ENCODE measurements around the gene RAMP1. TPM values are rescaled to one million over a fixed set of nuclear protein-coding genes. Genes with fewer than 3 reads are reported as not detected.
A peak's percentile ranks its signal among the peaks of the same experiment; 100 is the strongest.

The RAMP1 gene
- total RNA-seq, 1 donor from 2014 or later: 105 TPM

DNA sequence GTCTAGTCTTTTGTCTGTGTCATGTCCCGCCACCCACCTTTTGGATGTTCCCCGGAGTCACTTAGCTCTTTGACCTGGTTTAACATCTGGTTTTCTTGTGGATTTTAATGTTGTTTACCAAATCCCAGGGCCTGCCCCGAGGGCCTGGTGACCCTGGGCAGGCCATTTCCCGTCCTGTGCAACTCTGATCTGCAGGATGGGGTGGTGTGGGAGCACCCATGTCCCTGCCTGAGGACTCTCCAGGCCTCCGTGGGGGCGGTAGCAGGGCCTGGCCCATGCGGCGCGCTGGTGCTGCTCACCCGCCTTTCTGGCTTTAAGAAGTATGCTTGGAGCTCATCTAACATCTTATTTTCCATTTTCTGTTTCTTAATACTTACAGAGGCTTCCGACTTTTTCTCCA is 10.7 kb downstream of the RAMP1 start:
- Mint-ChIP-seq H3K9me3 (ENCODE audit: low read depth) (no peaks in the 10 kb centered on the region), H3K36me3 (ENCODE audit: insufficient read depth) (peaks cover 4% of the 10 kb centered on the region), H3K27ac (no peak overlapping the region), H3K27me3 (no peaks in the 10 kb centered on the region), H3K4me3 (ENCODE audit: low read depth) (no peak overlapping the region), H3K4me1 (ENCODE audit: low read depth) (peaks cover 12% of the 10 kb centered on the region)
- no peak for DNase-seq (ENCODE audit: low spot score, unreplicated experiment)
- TF ChIP-seq, protein P1, sequence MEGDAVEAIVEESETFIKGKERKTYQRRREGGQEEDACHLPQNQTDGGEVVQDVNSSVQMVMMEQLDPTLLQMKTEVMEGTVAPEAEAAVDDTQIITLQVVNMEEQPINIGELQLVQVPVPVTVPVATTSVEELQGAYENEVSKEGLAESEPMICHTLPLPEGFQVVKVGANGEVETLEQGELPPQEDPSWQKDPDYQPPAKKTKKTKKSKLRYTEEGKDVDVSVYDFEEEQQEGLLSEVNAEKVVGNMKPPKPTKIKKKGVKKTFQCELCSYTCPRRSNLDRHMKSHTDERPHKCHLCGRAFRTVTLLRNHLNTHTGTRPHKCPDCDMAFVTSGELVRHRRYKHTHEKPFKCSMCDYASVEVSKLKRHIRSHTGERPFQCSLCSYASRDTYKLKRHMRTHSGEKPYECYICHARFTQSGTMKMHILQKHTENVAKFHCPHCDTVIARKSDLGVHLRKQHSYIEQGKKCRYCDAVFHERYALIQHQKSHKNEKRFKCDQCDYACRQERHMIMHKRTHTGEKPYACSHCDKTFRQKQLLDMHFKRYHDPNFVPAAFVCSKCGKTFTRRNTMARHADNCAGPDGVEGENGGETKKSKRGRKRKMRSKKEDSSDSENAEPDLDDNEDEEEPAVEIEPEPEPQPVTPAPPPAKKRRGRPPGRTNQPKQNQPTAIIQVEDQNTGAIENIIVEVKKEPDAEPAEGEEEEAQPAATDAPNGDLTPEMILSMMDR (IDR thresholded peaks at IDR 0.05; ENCODE audit: unreplicated experiment): no peak

DNA sequence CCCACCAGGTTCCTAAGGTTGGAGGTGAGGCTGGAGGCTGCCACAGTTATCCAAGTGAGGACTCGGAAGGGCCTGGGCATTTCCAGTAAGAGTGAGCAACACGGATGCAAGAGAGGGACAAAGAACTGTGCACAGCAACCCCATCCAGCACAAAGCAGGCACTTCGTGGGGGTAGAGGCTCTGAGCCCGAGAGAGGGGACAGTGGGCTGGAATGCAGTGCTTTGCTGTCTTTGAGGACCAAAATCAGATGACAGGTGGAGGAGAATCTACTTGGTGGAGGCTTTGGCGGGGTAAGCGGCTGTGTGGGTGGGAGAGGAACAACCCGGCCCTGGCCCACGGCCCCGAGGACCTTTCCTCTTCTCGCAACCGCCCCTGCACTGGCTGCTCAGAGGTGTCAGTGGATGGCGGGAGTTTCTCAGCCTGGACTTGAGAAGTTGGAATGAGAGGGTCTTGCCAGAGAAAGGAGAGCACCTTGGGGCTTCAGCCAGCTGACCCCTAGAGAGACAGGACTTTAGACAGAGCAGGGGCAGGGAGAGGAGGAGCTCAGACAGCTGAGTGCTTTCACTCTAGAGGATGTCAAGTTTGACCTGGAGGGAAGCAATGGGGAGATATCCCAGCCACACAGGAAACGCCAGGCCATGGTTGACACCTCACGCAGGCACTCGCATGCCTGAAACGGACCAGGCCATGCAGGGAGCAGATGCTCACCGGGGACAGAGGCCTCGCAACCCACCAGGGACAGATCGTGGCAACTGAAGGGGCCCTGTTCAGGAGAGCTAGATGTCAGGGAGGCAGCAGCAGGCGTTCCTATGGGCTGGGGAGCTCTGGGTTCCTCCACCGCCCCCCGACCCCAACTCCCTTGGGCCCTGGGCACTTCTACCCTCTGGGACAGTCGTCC is 11.6 kb downstream of the RAMP1 start:
- Mint-ChIP-seq H3K27me3 (no peaks in the 10 kb centered on the region), H3K27ac (peak overlapping the region; percentile 31), H3K4me3 (ENCODE audit: low read depth) (no peak overlapping the region), H3K36me3 (ENCODE audit: insufficient read depth) (peaks cover 4% of the 10 kb centered on the region), H3K4me1 (ENCODE audit: low read depth) (peaks cover 8% of the 10 kb centered on the region), H3K9me3 (ENCODE audit: low read depth) (no peaks in the 10 kb centered on the region)
- TF ChIP-seq, protein P1 (IDR thresholded peaks at IDR 0.05; ENCODE audit: unreplicated experiment): no peak
- DNase-seq (ENCODE audit: low spot score, unreplicated experiment): no peak

DNA sequence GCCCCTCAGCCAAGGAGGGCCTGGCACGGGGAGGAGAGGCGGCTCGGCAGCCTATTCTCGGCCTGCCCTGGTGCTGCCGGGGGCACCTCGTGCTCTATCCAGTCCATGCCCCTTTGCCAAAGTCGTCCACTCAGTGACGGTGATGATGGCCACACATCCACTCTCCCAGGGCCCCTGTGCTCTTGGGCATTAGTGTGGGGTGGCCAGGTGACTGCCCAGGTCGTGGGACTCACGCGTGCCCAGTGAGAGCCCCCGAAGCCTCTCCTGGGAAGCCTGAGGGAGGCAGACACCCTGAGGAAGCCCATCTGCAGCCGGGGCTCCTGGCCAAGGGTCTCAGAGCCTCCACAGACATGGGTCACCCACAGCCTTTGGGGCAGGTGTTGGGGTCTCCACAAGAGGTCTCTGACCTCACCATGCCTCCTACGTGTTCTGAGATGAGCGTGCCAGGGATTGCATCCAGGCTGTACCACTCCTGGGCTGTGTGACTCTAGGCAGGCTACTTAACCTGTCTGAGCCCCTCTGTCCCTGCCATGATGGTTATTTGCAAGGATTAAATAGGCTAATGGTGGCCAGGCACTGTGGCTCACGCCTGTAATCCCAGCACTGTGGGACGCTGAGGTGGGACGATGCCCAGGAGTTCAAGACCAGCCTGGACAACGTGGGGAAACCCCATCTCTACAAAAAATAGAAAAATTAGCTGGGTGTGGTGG is 12.9 kb downstream of the RAMP1 start:
- Mint-ChIP-seq H3K27me3 (no peaks in the 10 kb centered on the region), H3K4me3 (ENCODE audit: low read depth) (no peak overlapping the region), H3K4me1 (ENCODE audit: low read depth) (peaks cover 2% of the 10 kb centered on the region), H3K9me3 (ENCODE audit: low read depth) (no peaks in the 10 kb centered on the region), H3K27ac (no peak overlapping the region), H3K36me3 (ENCODE audit: insufficient read depth) (peaks cover 4% of the 10 kb centered on the region)
- TF ChIP-seq, protein P1 (IDR thresholded peaks at IDR 0.05; ENCODE audit: unreplicated experiment): no peak
- no peak for DNase-seq (ENCODE audit: low spot score, unreplicated experiment)

DNA sequence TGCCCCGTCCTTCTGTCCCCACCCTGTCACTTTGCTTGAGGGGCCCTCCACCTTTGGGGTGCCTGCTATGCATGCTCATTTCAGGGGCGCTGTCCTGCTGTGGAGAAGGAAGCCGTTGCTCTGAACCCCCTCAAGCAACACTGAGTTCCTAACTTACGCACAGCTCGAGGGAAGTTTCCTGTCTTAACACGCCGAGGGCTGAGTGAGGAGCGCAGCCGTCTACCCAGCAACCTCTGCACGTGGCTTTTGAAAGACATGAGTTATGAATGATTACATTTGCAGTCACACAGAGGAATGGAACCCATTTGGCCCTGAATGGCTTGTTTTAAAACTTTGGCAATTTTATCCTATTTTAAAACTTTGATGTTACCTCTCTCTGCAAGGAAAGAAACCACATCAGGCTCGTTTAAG is 14.0 kb downstream of the RAMP1 start:
- Mint-ChIP-seq H3K4me3 (ENCODE audit: low read depth) (no peak overlapping the region), H3K27ac (no peak overlapping the region)

More for the DNA sequence above, 14.0 kb downstream of the RAMP1 start:
- DNase-seq (ENCODE audit: low spot score, unreplicated experiment): no peak
- H3K27me3 Mint-ChIP-seq: no peaks in the 10 kb centered on the region
- no peaks in the 10 kb centered on the region for H3K9me3 Mint-ChIP-seq (ENCODE audit: low read depth)
- peaks cover 4% of the 10 kb centered on the region for H3K36me3 Mint-ChIP-seq (ENCODE audit: insufficient read depth)
- TF ChIP-seq, protein P1 (IDR thresholded peaks at IDR 0.05; ENCODE audit: unreplicated experiment): no peak
- H3K4me1 Mint-ChIP-seq (ENCODE audit: low read depth): peaks cover 2% of the 10 kb centered on the region
